Superior temporal gyrus (tissue), 1 donor: Measurements from ENCODE around the gene COPS6.

Experiments used
- DNase-seq: peaks from one replicate; pipeline ENCODE4 v3.0.0-alpha.2; 2016; ENCODE audit errors: extremely low spot score

COPS6 gene

DNA sequence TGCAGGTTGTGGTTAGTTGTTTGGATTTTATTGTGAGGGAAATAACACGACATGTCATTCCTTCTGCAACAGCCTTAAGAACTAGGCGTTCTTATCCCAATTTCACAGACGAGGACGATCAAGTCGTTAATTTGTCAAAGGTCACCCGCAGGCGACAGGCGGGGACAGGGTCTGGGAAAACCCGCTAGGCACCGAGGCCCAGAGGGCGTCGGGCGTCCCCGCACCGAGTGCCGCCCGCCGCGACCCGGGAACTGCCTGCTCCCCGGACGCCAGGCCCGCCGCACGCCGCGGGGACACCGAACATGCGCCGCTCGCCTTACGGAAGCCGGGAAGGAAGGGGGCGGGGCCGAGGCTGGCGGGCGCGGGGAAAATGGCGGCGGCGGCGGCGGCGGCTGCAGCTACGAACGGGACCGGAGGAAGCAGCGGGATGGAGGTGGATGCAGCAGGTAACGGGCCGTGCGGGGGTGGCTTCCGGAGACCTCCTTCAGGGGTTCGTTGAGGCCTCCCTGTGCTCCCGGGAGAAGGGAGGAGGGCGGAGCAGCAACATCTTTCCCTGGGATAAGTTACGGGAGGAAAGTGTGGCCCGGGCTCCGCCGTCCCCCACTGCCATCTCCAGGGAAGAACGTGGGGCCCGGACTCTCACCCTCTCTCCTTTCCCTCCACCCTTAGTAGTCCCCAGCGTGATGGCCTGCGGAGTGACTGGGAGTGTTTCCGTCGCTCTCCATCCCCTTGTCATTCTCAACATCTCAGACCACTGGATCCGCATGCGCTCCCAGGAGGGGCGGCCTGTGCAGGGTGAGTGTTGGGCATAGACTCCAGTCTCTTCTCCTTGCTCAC, at the start of gene COPS6:
Gene COPS6, plus strand, starts transcription at position 349 of the 837 bp plus-strand sequence. Its CDS starts 22 bp downstream, at position 371.
- peak; percentile 81 for DNase-seq

GRCh38 chr7:100040575-100040974, 48.2 kb upstream of the COPS6 start:
- DNase-seq = no peak

DNA sequence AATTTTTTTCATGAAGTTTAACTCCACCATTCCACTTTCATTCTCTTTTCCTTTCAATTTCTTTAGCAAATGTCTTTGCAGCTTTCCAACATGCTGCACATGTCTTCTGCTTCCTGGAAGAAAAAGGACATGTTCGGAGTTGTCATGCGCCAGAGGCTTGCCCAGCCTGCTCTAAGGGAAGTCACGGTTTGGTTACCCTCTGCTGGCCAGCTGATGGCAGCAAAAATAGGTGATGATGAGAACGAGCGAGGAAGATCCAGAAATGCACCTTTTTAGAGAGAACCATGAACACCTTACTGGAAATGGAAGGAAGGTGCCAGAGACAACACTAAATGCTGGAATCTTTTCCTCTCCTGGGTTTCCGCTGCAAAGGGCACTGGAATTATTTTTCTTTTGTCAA, 44.1 kb upstream of the COPS6 start:
- no peak for DNase-seq

GRCh38 chr7:100048680-100049079, 40.1 kb upstream of the COPS6 start:
- no peak for DNase-seq

DNA sequence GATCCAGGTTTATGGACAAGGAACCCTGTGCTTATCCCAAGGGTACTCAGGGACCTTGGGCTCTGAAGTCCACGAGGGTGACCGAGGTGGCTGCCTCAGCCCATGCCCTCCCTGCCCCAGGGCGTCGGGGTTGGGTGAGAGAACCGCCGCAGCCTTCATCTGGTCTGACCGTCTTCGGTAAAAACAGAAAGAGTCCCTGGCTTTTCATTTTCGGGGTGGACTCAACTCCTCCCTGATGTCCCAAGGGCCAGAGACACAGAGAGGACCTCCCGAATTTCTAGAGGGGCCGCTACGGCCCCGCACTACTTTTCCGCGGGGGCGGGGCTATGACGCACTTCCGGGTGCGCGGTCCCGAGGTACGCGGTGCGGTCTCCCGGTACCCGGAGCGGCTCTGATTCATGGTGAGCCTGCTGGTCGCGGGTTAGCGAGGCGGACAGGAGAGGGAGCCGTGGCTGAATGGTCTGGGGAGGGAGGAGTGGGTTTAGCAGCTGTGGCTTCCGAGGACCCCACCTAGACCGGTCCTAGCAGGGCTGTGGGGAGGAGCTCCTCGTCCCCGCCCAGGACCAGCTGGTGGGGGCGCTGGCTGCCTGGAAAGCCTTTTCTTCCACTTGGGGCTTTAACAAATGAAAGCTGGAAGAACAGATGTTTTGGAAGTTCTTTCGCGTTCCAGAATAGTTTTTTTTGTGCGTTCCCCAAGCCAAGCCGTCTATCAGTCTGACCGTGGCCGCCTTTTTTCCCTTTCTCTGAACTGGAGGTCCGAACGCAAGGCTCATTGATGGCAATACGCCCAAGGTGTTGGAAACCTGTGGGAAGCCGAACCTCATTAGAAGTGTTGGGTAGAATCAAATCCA, 39.1 kb upstream of the COPS6 start, which contains the start of gene ZSCAN21:
Gene ZSCAN21, plus strand, starts transcription at position 334 of the 851 bp plus-strand sequence. CDS start 7,233 bp downstream, outside the sequence.
- DNase-seq = peak; percentile 89

DNA sequence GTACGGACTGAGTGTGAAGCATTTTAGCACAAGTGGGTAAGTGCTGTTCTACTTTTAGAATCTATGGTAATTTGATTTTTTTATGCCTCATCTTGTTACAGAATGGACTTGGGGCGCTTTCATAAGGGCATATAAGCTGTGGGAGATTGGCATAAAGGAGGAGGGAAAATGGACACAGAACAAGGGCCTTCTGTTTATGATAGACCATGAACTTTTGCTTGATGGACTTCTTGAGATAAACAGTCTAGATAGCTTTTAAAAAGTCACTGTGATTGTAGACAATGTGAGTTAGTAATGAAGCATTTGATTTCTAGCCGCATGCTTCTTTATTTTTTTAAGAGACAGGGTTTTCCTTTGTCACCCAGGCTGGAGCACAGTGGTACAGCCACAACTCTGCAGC, 37.2 kb upstream of the COPS6 start:
- no peak for DNase-seq

- DNase-seq = peak; percentile 95
These were observed 35.6 kb upstream of the COPS6 start for GRCh38 chr7:100053215-100053614.

GRCh38 chr7:100057006-100057405, 31.8 kb upstream of the COPS6 start:
- no peak for DNase-seq

- DNase-seq = no peak
These were observed 29.5 kb upstream of the COPS6 start for GRCh38 chr7:100059251-100059739.

- DNase-seq = no peak
These were observed 27.1 kb upstream of the COPS6 start for GRCh38 chr7:100061518-100062193.

DNA sequence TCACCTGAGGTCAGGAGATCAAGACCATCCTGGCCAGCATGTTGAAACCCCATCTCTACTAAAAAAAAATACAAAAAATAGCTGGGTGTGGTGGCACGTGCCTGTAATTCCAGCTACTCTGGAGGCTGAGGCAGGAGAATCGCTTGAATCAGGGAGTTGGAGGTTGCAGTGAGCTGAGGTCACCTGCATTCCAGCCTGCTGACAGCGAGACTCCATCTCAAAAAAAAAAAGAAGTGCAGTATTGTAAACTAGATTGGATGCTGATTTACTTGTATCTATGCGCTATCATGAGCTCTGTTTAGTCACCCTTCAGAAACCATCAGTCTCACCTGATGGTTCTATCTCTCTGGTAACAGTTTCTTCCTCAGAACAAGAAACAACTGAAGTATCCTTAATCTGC, 25.4 kb upstream of the COPS6 start:
- DNase-seq = no peak

DNA sequence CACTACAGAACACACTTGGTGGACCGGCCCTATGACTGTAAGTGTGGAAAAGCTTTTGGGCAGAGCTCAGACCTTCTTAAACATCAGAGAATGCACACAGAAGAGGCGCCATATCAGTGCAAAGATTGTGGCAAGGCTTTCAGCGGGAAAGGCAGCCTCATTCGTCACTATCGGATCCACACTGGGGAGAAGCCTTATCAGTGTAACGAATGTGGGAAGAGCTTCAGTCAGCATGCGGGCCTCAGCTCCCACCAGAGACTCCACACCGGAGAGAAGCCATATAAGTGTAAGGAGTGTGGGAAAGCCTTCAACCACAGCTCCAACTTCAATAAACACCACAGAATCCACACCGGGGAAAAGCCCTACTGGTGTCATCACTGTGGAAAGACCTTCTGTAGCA, 24.6 kb upstream of the COPS6 start:
- DNase-seq = no peak

GRCh38 chr7:100065452-100066186, 23.1 kb upstream of the COPS6 start:
- no peak for DNase-seq

DNA sequence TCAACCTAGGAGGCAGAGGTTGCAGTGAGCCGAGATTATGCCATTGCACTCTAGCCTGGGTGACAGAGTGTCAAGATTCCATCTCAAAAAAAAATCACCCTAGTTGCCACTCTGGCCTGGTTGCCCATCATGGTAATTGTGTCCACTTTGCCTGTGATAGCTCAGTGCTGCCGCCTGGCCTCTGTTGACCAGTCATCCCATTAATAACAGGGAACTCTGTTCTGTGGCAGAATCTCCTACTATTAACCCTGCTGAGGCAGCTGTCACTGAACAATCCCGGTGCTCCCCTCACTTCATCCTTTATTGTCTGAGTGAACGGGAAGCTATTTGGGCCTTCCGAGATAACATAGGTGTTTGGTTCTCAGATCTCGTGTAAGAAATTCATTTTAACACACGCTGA, 21.8 kb upstream of the COPS6 start:
- peak; percentile 27 for DNase-seq

GRCh38 chr7:100069991-100070390, 18.8 kb upstream of the COPS6 start:
- no peak for DNase-seq

GRCh38 chr7:100071018-100071723, 17.6 kb upstream of the COPS6 start:
- DNase-seq = no peak

- DNase-seq = no peak
These were observed 16.3 kb upstream of the COPS6 start for GRCh38 chr7:100072462-100072861.

GRCh38 chr7:100074841-100075240, 13.9 kb upstream of the COPS6 start:
- no peak for DNase-seq

- no peak for DNase-seq
These were observed 13.4 kb upstream of the COPS6 start for GRCh38 chr7:100075418-100075817.

DNA sequence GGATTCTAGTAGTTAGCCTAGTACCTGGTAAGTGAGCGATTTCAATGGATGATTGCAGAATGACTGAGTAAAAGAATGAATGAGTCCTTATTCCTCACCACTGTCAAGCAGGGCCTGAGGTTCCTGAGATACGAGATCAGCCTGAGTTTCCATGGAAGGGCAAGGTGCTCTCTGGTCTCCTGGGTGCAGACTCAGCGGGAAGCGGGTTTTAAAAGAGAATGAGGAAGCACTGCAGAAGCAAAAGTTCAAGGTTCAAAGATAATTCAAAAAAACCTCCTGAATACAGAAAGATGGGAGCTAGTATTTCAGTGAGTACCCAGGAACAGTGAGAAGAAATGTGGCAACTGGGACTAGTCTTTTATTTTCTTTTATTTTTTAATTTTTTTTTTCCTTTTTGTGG, 11.6 kb upstream of the COPS6 start:
- no peak for DNase-seq
